Mucosa of descending colon (tissue), 3 donors: ENCODE results near the gene ZNF319. TPM values are rescaled to one million over a fixed set of nuclear protein-coding genes. Genes with fewer than 3 reads are reported as not detected.

Experiments
- ATAC-seq: fragments of 200-7000 bp; cut with Tn5 transposase; one replicate; pipeline ENCODE4 v1.9.1; 2020; ENCODE audit warnings: mild to moderate bottlenecking, moderate library complexity
- DNase-seq, 3 donors: peaks; one replicate each; pipeline ENCODE4 v3.0.0-alpha.2; 2020
- H3K36me3 ChIP-seq: fragments of 200-600 bp; one replicate; pipeline ENCODE4 v1.8.0; 2021; ENCODE audit warnings: low read depth, mild to moderate bottlenecking
- H3K4me1 ChIP-seq: fragments of 200-600 bp; one replicate; pipeline ENCODE4 v1.8.0; 2021; ENCODE audit warnings: low read depth, mild to moderate bottlenecking
- H3K4me3 ChIP-seq: fragments of 200-600 bp; one replicate; pipeline ENCODE4 v1.8.0; 2021; ENCODE audit warnings: mild to moderate bottlenecking
- H3K9me3 ChIP-seq: fragments of 200-600 bp; one replicate; pipeline ENCODE4 v1.8.0; 2021; ENCODE audit warnings: mild to moderate bottlenecking
- intact Hi-C, 2 donors: fragments of 100-400 bp; cut with DNase I in 1 of 2; cut with micrococcal nuclease in 1 of 2; formaldehyde crosslinking; loops; one replicate each; pipeline versions ENCODE4 v1.11.0 to v1.11.1; 2022; cut with DNase I, micrococcal nuclease
- total RNA-seq, 3 donors: library from RNA; stranded (reverse); fragmentation: NEBNext Ultra II Directional in 2 of 3; extraction: Animal tissue kit (Norgen Biotek cat#: 25700) in 2 of 3; gene quantifications; one replicate each; pipeline versions ENCODE4 v1.2.1 to v1.2.4, GENCODE V29; 2021 to 2023
- TF ChIP-seq, protein P1 (sequence below): fragments of 200-600 bp; IDR thresholded peaks from one replicate; pipeline ENCODE4 v1.8.0; 2022; ENCODE audit warnings: antibody characterized with exemption, mild to moderate bottlenecking
- donor health status: DM: no; HTN: no; CAD: no; lungs with moderate emphysema.
- donor health status: DM: no; HTN: no; CAD: no.
- donor health status: DM: no; HTN: yes; CAD: no.

ZNF319 gene
- total RNA-seq, 3 donors from 2014 or later: 5.9 to 9.7 (median 7.3) TPM

- Histone ChIP-seq H3K4me1 (no peaks in the 10 kb centered on the region), H3K4me3 (no peak overlapping the region), H3K9me3 (no peaks in the 10 kb centered on the region), H3K36me3 (no peaks in the 10 kb centered on the region)
- DNase-seq (peak in 1 of 3 donors; percentile 25), ATAC-seq (no peak)
- intact Hi-C loops: no loop called here
- TF ChIP-seq, protein P1, sequence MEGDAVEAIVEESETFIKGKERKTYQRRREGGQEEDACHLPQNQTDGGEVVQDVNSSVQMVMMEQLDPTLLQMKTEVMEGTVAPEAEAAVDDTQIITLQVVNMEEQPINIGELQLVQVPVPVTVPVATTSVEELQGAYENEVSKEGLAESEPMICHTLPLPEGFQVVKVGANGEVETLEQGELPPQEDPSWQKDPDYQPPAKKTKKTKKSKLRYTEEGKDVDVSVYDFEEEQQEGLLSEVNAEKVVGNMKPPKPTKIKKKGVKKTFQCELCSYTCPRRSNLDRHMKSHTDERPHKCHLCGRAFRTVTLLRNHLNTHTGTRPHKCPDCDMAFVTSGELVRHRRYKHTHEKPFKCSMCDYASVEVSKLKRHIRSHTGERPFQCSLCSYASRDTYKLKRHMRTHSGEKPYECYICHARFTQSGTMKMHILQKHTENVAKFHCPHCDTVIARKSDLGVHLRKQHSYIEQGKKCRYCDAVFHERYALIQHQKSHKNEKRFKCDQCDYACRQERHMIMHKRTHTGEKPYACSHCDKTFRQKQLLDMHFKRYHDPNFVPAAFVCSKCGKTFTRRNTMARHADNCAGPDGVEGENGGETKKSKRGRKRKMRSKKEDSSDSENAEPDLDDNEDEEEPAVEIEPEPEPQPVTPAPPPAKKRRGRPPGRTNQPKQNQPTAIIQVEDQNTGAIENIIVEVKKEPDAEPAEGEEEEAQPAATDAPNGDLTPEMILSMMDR: no peak
These were observed 37.7 kb downstream of the ZNF319 start for GRCh38 chr16:57962756-57963155.

GRCh38 chr16:57962046-57962445 lies 38.4 kb downstream of the ZNF319 start:
- TF ChIP-seq, protein P1: no peak
- no peak for ATAC-seq
- Histone ChIP-seq H3K4me3 (no peak overlapping the region), H3K9me3 (no peaks in the 10 kb centered on the region), H3K4me1 (no peaks in the 10 kb centered on the region), H3K36me3 (no peaks in the 10 kb centered on the region)
- DNase-seq: peak in 1 of 3 donors; percentile 13
- intact Hi-C loops: no loop called here

GRCh38 chr16:57961538-57961937 lies 38.9 kb downstream of the ZNF319 start:
- intact Hi-C loops: no loop called here
- ATAC-seq (no peak), DNase-seq (no peak)
- H3K4me1 ChIP-seq: no peaks in the 10 kb centered on the region
- TF ChIP-seq, protein P1: no peak
- no peaks in the 10 kb centered on the region for H3K9me3 ChIP-seq
- no peak overlapping the region for H3K4me3 ChIP-seq
- no peaks in the 10 kb centered on the region for H3K36me3 ChIP-seq

DNA sequence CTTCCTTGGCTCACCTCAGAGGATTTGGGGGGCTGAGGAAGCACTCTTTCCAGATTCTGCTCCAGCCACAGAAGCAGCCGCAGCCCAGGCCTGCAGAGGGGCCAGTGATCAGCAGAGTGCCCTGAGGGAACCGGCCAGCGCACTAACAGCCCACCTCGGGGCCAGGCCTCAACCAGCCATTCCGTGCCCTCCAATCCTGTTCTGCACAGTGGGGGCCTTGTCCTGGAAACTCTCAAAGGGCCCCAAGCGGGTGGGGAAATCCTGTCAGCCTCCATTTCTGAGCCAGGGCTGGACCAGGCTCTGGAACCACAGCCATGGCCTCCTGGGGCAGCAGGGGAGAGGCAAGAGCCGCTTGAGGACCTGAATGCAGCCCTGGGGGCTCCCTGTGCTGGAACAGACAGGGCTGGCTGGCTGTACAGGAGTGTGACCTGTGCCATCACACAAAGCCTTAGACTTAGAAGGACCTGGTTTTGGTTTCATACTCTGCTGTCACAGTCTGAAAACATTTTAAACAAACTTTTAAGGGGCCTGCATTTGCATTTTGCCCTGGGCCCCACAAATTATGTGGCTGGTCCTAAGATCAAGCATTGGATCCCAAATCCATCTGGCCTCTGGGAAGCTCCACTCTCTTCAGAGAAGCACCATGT lies 39.5 kb downstream of the ZNF319 start:
- Histone ChIP-seq H3K9me3 (no peaks in the 10 kb centered on the region), H3K36me3 (no peaks in the 10 kb centered on the region), H3K4me3 (no peak overlapping the region), H3K4me1 (no peaks in the 10 kb centered on the region)
- DNase-seq: peak in 1 of 3 donors; percentile 19
- TF ChIP-seq, protein P1: no peak
- intact Hi-C loops: no loop called here
- no peak for ATAC-seq

DNA sequence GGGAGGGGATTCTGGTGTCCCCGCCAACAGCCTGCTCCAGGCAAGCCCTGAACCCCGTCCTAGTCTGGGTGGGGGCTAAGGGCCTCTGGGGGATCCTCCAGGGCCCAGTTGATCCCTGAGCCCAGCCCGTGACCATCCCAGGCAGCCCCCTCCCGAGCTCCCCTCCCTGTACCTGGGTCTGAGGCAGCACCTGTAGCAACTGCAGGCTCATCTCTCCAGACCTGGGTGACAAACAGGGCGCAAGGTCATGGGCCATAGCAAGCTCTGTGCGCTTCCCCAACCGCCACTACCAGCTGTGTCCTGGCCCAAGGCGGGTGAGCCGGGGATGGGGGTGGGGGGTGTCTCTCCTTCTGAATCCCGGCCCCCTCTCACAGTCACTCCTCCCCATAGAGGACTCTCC lies 40.2 kb downstream of the ZNF319 start:
- Histone ChIP-seq H3K4me3 (no peak overlapping the region), H3K4me1 (no peaks in the 10 kb centered on the region), H3K9me3 (no peaks in the 10 kb centered on the region), H3K36me3 (no peaks in the 10 kb centered on the region)
- DNase-seq (peak in 1 of 3 donors; percentile 17), ATAC-seq (no peak)
- intact Hi-C loops: no loop called here
- TF ChIP-seq, protein P1: no peak
